GM18499 (cell line): ENCODE measurements around the gene NCOA3.

ENCODE experiments used
- ATAC-seq: cut with Tn5 transposase; IDR thresholded peaks from one replicate; pipeline ENCODE4 v1.9.1; 2021; ENCODE audit warnings: moderate number of reproducible peaks; ENCODE audit not compliant: insufficient read depth, unreplicated experiment

NCOA3 gene

DNA sequence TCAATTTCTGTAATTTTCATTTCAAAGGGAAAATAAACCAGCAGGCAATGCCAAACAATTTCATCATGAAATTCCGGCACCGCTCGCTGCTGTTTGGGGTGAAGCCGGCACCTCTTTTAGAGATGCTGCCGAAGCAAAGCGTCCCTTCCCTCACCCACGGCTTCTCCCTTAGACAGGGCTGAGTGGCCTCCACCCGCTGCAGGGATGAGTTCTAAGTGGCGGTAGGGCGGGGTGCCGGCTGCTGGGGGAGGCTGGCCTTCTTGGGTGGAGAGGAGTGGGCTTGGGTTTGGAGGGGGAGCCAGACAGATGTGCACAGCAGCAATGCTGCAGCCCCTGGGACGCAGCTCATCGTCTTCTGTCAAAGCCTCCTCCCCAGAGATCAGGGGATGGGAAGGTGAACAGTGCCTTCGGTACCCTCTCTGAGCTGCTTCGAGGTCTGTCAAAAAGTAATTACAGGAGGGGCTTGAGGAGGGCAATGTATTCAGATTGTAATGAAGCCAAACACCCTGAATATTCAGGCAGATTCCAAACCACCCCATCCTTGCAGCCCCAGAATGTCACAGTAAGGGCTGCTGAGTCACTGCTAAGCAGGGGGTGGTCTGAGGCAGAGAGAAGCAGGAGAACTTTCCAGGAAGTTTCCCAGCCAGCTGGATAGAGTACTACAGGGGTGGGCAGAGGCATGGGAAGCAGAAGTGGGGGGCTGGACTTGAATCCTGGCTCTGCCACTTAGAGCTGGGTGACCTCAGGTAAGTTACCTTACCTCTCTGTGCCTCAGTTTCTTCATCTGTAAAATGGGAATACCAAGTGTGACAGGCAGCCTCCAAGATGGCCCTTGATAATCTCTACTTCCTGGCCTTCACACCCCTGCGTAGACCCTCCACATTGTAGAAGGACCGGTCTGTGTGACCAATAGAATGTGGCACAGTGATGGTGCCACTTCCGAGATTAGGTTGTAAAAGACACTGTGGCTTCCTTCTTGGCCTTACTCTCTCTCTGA lies 187.0 kb downstream of the NCOA3 start:
- no peak for ATAC-seq

DNA sequence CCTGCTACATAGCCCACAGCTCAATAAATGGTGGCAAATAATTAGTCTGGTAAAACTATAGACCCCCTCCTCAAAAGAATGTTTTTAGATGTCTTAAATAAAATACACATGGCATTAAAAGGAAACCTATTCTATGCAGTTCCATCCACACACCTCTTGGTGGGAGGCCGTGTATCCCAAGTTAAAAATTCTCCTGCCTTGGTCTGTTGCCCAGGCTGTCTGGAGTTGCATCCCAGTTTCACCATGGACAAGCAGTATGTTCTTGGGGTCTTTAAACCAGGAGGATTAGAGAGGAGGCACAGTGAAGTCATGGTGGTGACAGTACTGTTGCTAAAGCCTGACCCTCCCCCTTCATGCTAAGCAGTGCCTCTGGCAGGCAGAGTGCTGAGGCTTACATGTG lies 188.0 kb downstream of the NCOA3 start:
- no peak for ATAC-seq

DNA sequence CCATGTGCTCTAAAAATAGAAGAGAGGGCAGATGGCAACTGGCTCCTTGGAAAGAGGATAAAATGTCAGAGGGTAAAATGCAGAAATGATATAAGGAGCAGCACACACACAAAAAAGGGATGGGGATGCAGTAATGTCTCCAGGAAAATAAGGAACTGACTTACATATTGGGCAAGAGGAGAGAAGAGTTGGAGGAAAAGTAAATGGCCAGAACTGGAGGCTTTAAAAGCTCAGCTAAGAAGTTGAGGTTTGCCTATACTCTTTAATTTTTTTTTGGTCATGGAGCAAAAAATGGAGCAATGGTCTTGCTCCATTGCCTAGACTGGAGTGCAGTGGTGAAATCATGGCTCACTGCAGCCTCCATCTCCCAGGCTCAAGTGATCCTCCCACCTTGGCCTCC lies 189.9 kb downstream of the NCOA3 start:
- ATAC-seq: no peak

DNA sequence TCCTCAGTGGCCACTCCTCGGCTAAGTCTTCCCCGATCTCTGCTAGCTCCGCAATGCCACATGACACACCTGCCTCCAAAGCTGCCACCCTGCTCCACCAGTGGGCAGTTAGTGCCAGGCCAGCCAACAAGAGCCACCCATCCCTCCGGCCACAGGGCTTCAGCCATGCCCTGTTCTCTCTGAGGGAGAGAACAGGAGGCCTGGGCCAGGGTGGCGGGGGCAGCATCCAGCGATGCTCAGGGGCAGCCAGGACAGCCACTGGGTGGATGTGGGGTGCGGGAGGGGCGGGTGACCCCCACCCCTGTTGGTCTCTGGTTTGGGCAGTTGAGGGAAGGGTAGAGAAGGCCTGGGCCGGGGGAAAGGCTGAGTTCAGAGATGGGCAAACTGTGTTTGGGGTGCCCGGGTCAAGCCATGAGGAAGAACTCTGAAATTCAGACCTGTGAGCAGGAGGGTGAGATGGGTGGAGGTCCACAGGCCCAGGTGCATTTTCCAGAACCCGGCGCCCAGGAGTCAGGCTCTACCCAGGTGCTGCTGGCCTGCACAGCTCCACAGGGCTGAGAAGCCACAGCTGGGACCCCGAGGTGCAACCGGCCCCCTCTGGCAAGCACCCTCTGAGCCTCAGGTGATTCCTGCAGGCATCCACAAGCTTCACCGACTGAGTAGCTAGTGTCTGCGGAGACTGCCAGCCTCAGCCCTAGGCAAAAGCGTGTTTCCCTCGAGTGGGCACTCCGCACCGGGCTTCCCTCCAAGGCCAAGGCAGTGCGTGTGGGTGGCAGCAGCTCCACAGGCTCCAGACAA lies 192.5 kb downstream of the NCOA3 start:
- no peak for ATAC-seq

DNA sequence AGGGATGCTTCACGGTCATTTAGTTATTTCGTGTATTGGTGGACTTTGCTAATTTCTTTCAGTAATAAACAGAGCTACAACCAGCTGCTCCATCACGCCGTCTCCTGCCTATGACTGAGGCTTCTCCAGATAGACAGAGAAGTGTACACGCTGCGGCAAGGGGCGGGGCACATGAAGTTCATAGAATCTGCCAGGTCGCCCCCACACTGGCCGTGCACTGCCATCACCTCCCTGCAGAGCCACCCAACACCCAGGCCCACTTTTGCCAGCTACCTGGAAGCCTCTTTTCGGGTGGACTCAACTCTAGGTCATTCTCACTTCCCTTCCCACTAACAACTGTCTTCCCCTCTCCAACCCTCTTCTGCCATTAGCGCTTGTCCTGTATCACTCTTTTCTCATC lies 195.2 kb downstream of the NCOA3 start:
- no peak for ATAC-seq

DNA sequence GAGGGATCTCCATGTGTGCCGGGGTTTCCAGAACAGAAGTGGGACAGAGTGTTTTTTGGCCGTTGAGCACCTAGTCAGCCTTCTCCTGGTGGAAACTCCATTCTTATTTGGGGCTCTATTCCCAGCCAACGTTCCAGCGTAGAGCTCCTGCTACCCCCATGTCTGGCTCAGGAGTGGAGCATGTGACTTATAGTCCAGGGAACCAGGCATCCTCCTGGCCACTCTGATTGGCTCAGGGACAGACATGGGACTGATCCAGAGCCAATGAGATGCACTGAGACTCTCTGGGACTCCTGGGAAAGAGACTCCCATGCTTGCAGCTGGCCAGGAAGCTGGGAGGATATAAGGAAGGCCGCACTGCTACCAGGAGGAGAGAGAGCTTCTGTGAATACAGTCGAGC lies 196.5 kb downstream of the NCOA3 start:
- ATAC-seq: no peak

DNA sequence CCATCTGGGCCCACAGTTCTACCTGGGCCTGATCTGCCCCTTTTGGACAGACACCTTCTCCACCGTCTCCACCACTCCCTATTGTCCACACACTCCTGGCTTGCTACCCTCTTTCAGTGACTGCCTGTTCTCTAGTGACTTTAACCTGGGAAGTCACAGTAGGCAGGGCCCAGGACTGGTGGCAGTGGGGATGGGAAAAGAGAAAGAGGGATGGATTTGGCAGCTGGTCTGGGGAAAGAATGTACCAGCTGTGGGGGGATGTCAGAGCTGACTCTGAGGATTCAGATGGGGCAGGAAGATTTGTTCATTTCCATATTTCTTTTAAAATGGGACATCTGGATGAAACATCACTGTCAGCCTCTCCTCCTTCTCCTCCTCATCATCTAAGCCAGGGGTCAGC lies 198.1 kb downstream of the NCOA3 start:
- ATAC-seq: no peak

DNA sequence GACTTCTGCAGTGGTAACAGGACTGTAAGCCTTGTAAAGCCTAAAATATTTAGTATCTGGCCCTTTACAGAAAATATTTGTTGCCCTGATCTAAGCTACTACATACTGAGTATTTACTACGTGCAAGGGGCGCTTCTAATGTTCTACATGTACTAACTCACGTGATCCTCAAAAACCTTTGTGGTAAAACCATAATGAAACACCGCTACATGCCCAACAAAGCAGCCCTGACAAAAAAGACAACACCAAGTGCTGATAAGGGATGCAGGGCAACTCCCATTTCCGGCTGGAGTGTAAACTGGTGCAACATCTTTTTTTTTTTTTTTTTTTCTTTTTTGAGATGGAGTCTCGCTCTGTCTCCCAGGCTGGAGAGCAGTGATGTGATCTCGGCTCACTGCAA lies 198.6 kb downstream of the NCOA3 start:
- no peak for ATAC-seq

DNA sequence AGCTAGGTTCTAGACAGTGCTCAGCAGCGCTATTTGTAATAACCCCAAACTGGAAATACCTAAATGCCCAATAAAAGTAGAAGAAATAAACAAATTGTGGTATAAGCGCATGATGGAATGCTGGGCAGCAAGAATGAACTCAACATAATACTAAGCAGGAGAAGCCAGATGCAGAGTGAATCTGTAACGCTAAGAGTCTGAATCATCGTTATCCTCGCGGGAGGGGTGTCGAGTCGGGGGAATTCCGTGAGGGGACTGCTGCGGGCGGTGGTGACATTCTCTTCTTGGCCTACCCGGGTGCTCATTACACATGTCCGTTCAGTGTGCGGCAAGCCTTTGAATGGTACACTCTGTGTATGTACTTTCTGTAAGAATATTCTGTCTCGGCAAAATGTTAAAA lies 199.9 kb downstream of the NCOA3 start:
- ATAC-seq: no peak

DNA sequence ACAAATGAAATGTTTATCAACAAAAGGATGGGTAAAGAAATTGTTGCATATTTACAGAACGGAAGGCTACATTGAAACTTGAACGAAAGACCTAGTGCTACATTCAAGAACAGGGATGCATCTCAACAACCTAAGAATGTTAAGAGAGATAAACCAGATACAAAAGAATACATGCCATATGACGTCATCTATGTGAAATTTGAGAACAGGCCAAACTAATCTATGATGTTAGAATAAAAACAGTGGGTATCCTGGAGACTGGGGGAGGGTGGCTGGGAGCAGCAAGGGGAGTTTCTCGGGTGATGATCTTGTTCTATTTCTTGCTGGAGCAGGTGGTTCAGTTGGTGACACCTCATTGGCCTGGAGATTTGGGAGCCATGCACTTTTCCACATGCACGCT lies 202.1 kb downstream of the NCOA3 start:
- no peak for ATAC-seq

DNA sequence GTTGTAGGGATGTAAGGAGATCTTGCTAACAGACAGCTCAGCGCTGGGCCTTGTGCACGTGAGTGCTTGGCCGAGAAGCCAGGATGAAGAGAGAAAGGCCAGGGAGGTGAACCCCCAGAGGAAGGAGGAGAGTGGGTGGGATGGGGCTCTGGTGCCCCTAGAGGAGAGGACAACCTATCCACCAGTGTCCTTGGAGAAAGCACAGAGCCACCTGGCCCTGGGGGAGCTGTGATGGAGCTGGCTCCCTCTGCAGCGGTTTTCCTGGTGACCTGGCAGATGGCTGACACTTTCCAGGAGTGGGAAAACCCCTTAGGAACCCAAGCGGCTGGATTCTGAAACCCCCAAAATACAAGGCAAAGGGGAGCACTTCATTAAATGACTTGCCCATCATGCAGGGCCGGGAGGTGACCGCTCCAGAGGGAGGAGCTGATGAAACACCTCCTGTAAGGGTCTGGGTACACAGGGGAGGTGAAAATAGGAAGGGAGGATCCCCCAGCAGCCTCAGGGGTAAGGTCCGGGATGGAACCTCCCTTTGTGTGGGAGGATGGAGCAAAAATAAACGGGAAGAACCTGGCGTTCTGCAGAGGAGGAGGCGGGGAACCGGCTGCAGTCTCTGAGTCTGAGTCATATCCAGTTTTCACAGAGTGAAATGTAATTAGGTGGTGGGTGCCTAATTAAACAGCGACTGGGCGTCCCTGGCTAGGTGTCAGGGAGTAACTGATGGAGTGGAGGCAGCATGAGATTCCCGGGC lies 203.2 kb downstream of the NCOA3 start:
- ATAC-seq: no peak

DNA sequence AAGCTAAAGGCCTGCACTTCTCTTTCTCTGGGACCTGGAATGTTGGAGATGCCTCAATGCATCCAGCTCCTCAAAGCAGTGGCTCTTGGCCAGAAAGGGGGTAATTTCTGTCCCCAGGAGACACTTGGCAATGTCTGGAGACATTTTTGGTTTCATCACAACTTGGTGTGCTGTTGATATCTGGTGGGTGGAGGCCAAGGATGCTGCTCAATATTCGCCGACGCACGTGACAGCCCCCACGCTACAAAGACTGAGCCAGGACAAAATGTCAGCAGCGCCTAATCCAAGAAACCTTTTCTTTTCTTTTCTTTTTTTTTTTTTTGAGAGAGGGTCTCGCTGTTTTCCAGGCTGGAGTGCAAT lies 203.8 kb downstream of the NCOA3 start:
- no peak for ATAC-seq

DNA sequence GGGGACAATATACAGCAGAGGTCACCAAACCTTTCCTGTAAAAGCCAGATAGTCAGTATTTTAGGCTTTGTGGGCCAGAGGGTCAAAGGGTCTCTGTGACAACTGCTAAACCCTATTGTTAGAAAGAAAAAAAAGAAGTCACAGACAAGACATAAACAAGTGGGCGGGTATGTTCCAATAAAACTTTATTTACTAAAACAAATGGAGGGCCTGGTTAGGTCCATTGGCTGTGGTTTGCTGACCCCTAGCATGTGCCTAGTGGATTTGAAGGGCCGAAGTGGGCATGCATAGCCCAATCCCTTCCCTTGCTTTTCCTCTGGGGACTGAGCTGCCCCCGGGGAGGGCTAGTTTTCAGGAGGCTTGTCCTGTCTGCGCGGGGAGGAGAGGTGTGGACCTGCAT lies 204.7 kb downstream of the NCOA3 start:
- no peak for ATAC-seq
